Stimulated activated CD4-positive, alpha-beta T cell treated with anti-CD3 and anti-CD28 coated beads, Interleukin-15, amount 100 ng/mL, for 1 hour (primary cell): Measurements from ENCODE around the gene USP47.

Source experiments
- DNase-seq, 2 donors: peaks; one replicate each; pipeline ENCODE4 v3.0.0-alpha.2; 2020; ENCODE audit warnings: low read depth in 1 of 2, low spot score in 1 of 2

The USP47 gene

GRCh38 chr11:11996321-11997048 is 154.7 kb downstream of the USP47 start:
- DNase-seq = no peak

- no peak for DNase-seq
These were observed 155.2 kb downstream of the USP47 start for GRCh38 chr11:11997049-11997322.

GRCh38 chr11:11998091-11998781 is 156.5 kb downstream of the USP47 start:
- no peak for DNase-seq

- no peak for DNase-seq
These were observed 159.4 kb downstream of the USP47 start for GRCh38 chr11:12001186-12001585.

- no peak for DNase-seq
These were observed 161.6 kb downstream of the USP47 start for GRCh38 chr11:12003336-12003735.

GRCh38 chr11:12003815-12004214 is 162.0 kb downstream of the USP47 start:
- DNase-seq = no peak

- DNase-seq = no peak
These were observed 163.3 kb downstream of the USP47 start for GRCh38 chr11:12005061-12005460.

- DNase-seq = no peak
These were observed 163.7 kb downstream of the USP47 start for GRCh38 chr11:12005476-12005875.

GRCh38 chr11:12006552-12007229 is 164.9 kb downstream of the USP47 start:
- no peak for DNase-seq

- DNase-seq = no peak
These were observed 165.4 kb downstream of the USP47 start for GRCh38 chr11:12007230-12007593.

- DNase-seq = no peak
These were observed 166.3 kb downstream of the USP47 start, which contains the start of gene DKK3 for GRCh38 chr11:12007769-12008737. TSS of gene DKK3 (minus strand) at chr11:12008626. CDS start at chr11:12008582, 44 bp downstream.
